Endodermal cell (in vitro differentiated cells): ENCODE results near the gene MTOR. TPM values are rescaled to one million over a fixed set of nuclear protein-coding genes. Genes with fewer than 3 reads are reported as not detected.

Source experiments
- DNase-seq: peaks from one replicate; pipeline ENCODE4 v3.0.0-alpha.2; 2017
- H3K27ac ChIP-seq: 2 replicates; pipeline ENCODE4 v1.5.1; 2013; ENCODE audit warnings: mild to moderate bottlenecking, low read depth, low read length, moderate library complexity
- H3K27me3 ChIP-seq: 2 replicates; pipeline ENCODE4 v1.6.1; 2013; ENCODE audit warnings: mild to moderate bottlenecking, low read length, moderate library complexity; ENCODE audit not compliant: insufficient read depth, control insufficient read depth, poor library complexity, severe bottlenecking
- H3K36me3 ChIP-seq: 2 replicates; pipeline ENCODE4 v1.7.0; 2013; ENCODE audit warnings: mild to moderate bottlenecking, low read length, moderate library complexity; ENCODE audit not compliant: control insufficient read depth, insufficient read depth
- H3K4me1 ChIP-seq: one replicate; pipeline ENCODE4 v1.7.0; 2013; ENCODE audit warnings: low read length; ENCODE audit not compliant: control insufficient read depth, insufficient read depth
- H3K4me3 ChIP-seq: 2 replicates; pipeline ENCODE4 v1.5.1; 2013; ENCODE audit warnings: mild to moderate bottlenecking, low read length, moderate library complexity
- H3K9ac ChIP-seq: 2 replicates; pipeline ENCODE4 v1.6.1; 2013; ENCODE audit warnings: mild to moderate bottlenecking, low read length, moderate library complexity; ENCODE audit not compliant: poor library complexity, severe bottlenecking; ENCODE audit errors: extremely low read depth
- H3K9me3 ChIP-seq: 2 replicates; pipeline ENCODE4 v1.6.1; 2013; ENCODE audit warnings: mild to moderate bottlenecking, low read length, moderate library complexity; ENCODE audit not compliant: control insufficient read depth
- H3K27ac Mint-ChIP-seq: 2 replicates; pipeline ENCODE4 v1.8.0; 2020; ENCODE audit warnings: mixed read lengths
- H3K27me3 Mint-ChIP-seq: 2 replicates; pipeline ENCODE4 v1.8.0; 2021; ENCODE audit warnings: mild to moderate bottlenecking, mixed read lengths; ENCODE audit not compliant: insufficient read depth
- H3K36me3 Mint-ChIP-seq: 2 replicates; pipeline ENCODE4 v1.8.0; 2020; ENCODE audit warnings: low read depth, mixed read lengths
- H3K4me1 Mint-ChIP-seq: 2 replicates; pipeline ENCODE4 v1.8.0; 2020; ENCODE audit warnings: mixed read lengths
- H3K4me3 Mint-ChIP-seq: 2 replicates; pipeline ENCODE4 v1.8.0; 2020; ENCODE audit warnings: mild to moderate bottlenecking, moderate library complexity, mixed read lengths
- H3K9me3 Mint-ChIP-seq: 2 replicates; pipeline ENCODE4 v1.8.0; 2020; ENCODE audit warnings: mild to moderate bottlenecking, mixed read lengths
- CTCF ChIP-seq: fragments of 200-600 bp; sonication (generic); conservative IDR thresholded peaks from 2 replicates; pipeline ENCODE4 v1.5.0; 2021; ENCODE audit warnings: antibody characterized with exemption, mild to moderate bottlenecking
- WGBS, 2 experiments: methylation state at CpG; one replicate each; pipeline versions ENCODE4 v1.1.5 to v1.1.7; 2013; ENCODE audit warnings: missing lambda C conversion rate in 2 of 2, mixed read lengths in 1 of 2; ENCODE audit not compliant: insufficient coverage in 1 of 2, insufficient read length in 1 of 2; 5-methylcytosine and 5-hydroxymethylcytosine counted together
- total RNA-seq, 2 donors: library from RNA; stranded (reverse); fragmentation: NEBNext Ultra II Directional in 1 of 2; extraction: Animal tissue kit (Norgen Biotek cat#: 25700) in 1 of 2; gene quantifications; 2 replicates in 1 of 2; 3 replicates in 1 of 2; pipeline ENCODE4 v1.2.1, GENCODE V29; 2021

Gene MTOR
- total RNA-seq, 2 donors from 2014 or later, result 69.0 to 78.3 TPM

GRCh38 chr1:11211461-11211860, 50.9 kb downstream of the MTOR start:
- Mint-ChIP-seq H3K27me3 (no peaks in the 10 kb centered on the region), H3K4me1 (peaks cover 3% of the 10 kb centered on the region), H3K9me3 (no peaks in the 10 kb centered on the region), H3K27ac (no peak overlapping the region), H3K4me3 (no peak overlapping the region), H3K36me3 (peaks cover 82% of the 10 kb centered on the region)
- peaks cover 3% of the 10 kb centered on the region for H3K4me1 ChIP-seq
- WGBS, 2 experiments, result 95% methylated on average over 4 of the region's 4 CpGs
- TF ChIP-seq CTCF, result no peak
- H3K36me3 ChIP-seq, result peaks cover 98% of the 10 kb centered on the region
- H3K27ac ChIP-seq, result no peak overlapping the region
- H3K27me3 ChIP-seq, result no peaks in the 10 kb centered on the region
- DNase-seq, result no peak
- H3K4me3 ChIP-seq, result no peak overlapping the region
- no peaks in the 10 kb centered on the region for H3K9me3 ChIP-seq
- no peak overlapping the region for H3K9ac ChIP-seq

DNA sequence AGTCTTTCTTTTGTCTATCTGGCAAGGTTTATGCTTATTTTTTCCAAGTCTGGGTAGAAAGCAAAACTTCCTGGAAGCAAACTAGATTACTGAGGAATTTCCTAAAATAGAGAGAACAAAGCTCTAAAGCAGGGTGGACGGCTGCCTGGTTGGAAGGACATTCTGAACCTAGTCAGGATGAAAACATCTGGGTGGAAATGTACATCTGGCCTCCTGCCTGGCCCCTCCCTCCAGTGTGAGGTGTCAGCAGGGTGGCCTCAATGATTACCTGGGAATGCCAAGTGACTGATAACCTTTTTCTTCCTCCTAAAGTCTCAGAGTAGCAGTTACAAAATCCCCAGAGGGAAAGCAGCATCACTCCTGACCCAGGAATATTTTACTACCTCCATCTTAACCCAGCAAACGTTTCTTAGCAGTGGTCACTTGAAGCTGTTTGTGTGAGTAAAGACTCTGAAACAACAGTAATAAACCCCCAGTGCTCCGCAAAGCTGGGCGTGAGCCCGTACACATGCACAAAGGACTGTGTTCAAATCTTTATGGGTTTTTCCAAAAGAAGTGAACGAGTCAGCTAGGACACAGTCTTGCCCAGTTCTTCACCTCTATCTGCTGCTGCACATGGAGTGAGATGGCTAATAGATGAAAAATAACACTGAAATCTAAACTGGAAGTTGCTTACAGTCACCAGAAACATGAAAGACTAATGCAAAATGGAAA, 54.3 kb downstream of the MTOR start:
- Mint-ChIP-seq H3K27ac (no peak overlapping the region), H3K9me3 (no peaks in the 10 kb centered on the region), H3K27me3 (no peaks in the 10 kb centered on the region), H3K4me1 (no peaks in the 10 kb centered on the region), H3K36me3 (peaks cover 71% of the 10 kb centered on the region), H3K4me3 (no peak overlapping the region)
- H3K9me3 ChIP-seq, result no peaks in the 10 kb centered on the region
- no peak for TF ChIP-seq CTCF
- no peak overlapping the region for H3K4me3 ChIP-seq
- H3K36me3 ChIP-seq, result peaks cover 98% of the 10 kb centered on the region
- no peak overlapping the region for H3K9ac ChIP-seq
- H3K4me1 ChIP-seq, result peaks cover 3% of the 10 kb centered on the region
- no peak overlapping the region for H3K27ac ChIP-seq
- 91 to 96% methylated on average over 5 to 6 of the region's 6 CpGs for WGBS, 2 experiments
- no peak for DNase-seq
- no peaks in the 10 kb centered on the region for H3K27me3 ChIP-seq

GRCh38 chr1:11204396-11205190, 57.8 kb downstream of the MTOR start:
- Histone ChIP-seq H3K36me3 (peaks cover 85% of the 10 kb centered on the region), H3K9ac (no peak overlapping the region), H3K9me3 (no peaks in the 10 kb centered on the region), H3K27ac (no peak overlapping the region), H3K4me3 (no peak overlapping the region), H3K27me3 (no peaks in the 10 kb centered on the region), H3K4me1 (peaks cover 4% of the 10 kb centered on the region)
- TF ChIP-seq CTCF, result no peak
- H3K4me1 Mint-ChIP-seq, result no peaks in the 10 kb centered on the region
- H3K4me3 Mint-ChIP-seq, result no peak overlapping the region
- no peaks in the 10 kb centered on the region for H3K9me3 Mint-ChIP-seq
- no peaks in the 10 kb centered on the region for H3K27me3 Mint-ChIP-seq
- no peak for DNase-seq
- H3K27ac Mint-ChIP-seq, result no peak overlapping the region
- WGBS, 2 experiments, result 97 to 98% methylated on average over 8 to 11 of the region's 11 CpGs
- H3K36me3 Mint-ChIP-seq, result peaks cover 58% of the 10 kb centered on the region
